Measurements from ENCODE around the gene FAU.

FAU gene

DNA sequence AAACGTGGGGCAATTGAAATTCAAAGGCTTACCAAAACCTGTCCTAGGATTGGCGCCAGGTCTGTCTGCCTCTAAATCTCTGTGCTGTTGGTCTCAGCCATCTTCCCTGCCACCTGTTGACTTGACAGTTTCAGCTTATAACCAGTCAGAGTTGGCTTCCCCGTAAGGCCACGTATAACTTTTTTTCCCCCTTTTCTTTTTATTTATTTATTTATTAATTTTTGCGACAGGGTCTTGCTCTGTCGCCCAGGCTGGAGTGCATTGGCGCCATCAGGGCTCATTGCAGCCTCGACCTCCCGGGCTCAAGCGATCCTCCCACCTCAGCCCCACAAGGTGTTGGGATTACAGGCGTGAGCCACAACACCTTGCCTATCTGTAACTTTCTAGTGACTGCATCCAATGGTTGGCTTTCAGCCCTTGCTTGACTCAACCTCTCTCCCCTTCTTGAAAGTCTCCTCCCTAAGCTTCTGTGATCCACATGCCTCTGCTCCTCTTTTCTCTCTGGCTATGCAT, 13.8 kb upstream of the FAU start:
- no peak for DNase-seq

- peak; percentile 77 to 83 for DNase-seq
Measured at GRCh38 chr11:65134952-65135632, 13.2 kb upstream of the FAU start.

- DNase-seq: peak; percentile 92 to 94
Measured at GRCh38 chr11:65134240-65134951, 12.5 kb upstream of the FAU start, which contains the start of gene SYVN1. Gene SYVN1 (minus strand): TSS chr11:65134519. CDS start chr11:65133601, 918 bp downstream.

DNA sequence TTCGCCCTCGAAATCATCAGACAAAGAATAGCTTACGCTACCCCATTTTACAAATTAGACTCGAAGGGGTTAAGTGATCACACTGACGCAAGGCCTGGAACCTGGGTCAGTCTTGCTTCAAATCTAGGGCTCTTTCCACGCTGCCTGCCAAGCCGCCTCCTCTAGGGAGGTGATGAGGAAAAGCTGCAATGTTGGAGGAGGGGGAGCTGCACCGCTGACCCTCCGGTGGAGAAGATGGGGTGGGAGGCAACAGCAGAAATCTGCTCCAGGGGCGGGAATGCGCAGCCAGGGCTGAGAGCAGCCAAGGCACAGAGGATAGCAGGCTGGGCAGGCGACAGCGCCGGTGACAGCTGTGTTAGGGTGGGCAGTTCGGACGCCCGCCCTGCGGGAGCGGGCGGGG, 11.8 kb upstream of the FAU start:
- peak in 1 of 2 donors; percentile 28 for DNase-seq

DNA sequence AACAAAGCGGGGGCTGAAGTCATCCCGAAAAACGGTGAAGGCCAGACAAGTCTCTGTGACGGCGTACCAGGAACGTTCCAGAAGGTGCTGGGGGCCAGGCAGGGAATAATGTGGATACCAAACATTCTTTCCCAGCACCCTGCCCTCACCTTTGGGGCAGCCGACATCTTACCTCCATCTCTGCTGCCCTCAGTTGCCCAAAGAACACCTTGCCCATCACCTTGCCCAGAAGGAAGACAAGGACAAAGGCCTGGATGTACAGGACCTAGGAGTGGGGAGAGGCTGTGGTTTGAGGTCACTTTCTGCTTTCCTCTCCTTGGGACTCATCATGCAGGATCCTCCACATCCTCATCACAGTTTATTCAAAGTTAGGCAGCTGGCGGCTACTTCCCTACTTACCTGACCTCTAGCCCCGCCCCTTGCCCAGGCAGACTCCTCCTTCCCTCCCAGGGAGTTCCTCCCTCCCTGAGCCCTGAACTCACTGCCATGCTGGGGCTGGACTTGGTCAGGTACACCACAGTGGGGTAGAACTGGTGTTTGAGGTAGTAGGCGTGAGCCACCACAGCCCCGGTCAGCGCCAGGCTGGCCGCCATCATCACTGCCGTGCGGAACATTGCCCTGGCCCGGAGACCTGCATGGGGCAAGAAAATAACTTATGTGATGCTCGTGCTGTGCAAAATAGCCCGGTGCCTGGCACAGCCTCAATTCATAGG, 11.2 kb upstream of the FAU start:
- DNase-seq: peak; percentile 68 to 79

GRCh38 chr11:65132238-65132987, 10.5 kb upstream of the FAU start:
- no peak for DNase-seq

DNA sequence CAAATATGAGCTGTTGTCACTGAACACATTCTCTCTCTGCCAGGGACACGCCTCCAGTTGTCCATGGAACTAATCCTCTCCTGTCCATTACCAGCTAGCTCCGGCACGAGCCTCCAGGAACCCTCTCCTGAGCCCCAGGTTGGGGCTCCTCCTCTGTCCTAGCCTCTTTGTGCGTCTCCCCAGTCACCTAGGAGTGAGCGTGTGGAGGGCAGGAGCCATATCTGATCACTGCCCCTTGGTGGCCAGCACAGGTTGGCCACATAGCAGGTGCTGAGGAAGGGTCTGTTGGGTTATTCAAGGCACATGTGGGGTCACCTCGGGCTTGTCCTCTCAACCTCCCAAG, 9.9 kb upstream of the FAU start:
- no peak for DNase-seq

DNA sequence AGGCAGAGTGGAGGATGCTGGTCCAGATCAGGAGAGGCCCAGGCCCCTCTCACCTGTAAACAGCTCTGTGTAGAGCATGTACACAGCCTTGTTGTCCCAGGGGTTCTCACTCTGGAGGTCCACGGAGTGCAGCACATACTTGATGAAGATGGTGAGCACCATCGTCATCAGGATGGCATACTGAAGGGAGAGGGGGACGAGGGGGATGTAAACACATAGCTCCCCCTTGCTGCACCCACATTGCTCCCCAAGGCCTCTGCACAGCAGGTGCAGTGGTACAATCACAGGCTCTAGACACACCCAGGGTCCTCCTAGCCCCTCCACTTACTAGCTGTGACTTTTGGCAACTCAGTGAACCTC, 9.5 kb upstream of the FAU start:
- DNase-seq: no peak

DNA sequence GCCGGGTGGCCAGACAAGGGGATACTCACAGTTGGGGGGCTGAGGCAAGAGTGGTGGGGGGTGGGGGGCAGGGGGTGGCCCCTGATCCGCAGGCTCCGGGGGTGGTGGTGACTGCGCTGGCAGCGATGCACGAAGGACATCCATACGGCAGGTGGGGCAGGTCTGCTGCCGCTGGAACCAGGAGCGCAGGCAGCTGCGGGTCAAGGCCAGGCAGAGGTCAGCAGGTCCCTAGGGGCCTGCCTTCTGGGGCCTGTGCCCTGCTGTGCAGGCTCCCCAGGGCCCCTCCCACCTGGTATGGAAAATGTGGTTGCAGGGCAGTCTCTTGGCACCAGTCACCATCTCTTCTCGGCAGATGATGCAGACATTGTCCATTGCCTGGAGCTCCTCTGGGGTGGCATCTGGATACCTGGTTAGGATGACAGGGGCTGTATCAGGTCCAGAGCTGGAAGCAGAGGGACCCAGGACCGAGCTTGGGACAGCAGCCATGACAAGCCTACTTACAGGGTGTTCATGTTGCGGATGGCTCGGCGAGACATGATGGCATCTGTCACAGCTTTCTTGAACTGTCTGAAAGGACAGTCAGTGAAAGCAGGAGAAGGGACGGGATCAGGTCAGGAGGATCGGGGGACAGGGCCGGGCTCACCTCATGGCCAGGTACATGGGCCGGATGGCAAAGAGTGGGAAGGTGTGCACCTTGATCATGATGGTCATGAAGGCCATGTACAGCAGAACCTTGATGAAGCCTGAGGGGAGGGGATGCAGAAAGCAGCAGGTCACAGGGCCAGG, 8.9 kb upstream of the FAU start:
- DNase-seq: no peak

DNA sequence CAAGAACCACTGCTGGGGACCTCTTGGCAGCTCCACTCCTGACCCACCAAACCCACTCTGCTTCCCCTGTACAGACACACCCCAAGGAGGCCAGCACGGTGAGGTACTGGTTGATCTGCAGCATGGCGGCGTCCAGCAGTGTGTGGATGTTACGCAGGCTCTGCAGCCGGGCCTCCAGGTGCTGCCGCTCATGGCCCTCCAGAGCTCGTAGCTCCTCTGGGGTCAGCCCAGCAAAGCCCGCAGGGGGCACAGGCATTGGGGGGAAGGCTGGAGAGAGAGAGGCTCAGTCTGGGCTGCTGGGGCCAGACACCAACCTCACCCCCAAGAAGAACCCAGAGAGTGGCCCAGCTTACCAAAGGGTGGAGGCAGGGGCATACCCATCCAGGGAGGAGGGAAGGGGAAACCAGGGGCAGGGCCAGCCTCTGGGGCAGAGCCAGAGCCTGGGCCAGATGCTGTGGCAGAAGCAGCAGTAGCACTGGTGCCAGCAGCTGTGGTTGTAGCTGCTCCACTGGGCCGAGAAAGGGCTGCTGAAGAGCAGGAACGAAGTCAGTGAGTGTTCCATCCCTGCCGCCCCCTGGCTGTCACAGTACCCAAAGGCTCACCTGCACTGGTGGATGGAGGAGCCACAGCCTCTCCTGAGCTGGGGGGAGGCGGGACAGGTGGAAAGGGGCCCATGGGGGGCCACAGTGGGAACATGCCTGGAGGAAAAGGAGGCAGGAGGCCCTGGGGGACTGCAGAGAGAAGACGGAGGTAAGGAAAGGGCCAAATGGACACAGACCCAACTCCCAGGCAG, 7.9 kb upstream of the FAU start:
- no peak for DNase-seq

DNA sequence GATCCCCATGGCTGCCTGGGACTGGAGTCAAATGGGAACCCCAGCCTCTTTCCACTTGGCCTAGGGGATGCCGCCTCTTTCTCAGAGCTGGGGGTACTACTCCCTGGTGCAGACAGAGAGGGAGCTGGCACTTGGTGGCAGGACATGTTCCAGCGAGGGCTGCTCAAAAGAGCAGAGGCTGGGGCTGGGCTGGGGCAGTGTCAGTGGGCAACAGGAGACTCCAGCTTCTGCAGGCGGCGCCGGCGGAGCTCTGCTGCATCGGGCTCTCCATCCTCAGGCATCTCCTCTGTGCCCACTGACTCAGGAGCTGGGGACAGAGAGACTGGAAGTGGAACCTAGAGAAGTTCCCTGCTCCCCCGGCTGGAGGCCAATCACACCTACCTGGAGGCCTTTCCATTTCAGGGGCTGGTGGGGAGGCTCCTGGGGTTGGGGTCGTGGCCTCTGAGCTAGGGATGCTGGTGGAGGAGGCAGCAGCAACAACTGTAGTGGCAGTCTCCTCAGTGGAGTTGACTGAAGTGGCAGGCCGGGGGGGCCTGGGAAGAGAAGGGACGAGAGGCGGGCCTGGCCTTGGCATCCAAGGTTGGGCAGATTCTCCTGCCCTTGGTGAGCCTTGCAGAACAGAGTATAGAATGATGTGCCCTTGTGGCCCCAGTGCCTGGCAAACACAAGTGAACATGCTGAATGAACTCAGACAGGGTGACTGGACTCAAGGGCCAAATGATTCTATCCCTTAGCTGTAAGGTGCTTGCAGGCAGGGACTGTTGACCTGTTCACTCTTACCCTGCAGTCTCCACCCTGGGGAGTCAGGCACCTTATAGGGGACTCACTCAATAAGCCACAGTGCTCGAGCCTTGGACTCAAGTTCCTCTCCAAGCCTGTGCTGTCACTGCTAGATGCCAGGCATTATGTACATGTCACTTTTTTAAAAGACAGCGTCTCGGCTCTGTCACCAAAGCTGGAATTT, 6.5 kb upstream of the FAU start:
- DNase-seq: no peak

- no peak for DNase-seq
Measured at GRCh38 chr11:65127473-65128181, 5.7 kb upstream of the FAU start.

- no peak for DNase-seq
Measured at GRCh38 chr11:65126624-65127274, 4.8 kb upstream of the FAU start.

DNA sequence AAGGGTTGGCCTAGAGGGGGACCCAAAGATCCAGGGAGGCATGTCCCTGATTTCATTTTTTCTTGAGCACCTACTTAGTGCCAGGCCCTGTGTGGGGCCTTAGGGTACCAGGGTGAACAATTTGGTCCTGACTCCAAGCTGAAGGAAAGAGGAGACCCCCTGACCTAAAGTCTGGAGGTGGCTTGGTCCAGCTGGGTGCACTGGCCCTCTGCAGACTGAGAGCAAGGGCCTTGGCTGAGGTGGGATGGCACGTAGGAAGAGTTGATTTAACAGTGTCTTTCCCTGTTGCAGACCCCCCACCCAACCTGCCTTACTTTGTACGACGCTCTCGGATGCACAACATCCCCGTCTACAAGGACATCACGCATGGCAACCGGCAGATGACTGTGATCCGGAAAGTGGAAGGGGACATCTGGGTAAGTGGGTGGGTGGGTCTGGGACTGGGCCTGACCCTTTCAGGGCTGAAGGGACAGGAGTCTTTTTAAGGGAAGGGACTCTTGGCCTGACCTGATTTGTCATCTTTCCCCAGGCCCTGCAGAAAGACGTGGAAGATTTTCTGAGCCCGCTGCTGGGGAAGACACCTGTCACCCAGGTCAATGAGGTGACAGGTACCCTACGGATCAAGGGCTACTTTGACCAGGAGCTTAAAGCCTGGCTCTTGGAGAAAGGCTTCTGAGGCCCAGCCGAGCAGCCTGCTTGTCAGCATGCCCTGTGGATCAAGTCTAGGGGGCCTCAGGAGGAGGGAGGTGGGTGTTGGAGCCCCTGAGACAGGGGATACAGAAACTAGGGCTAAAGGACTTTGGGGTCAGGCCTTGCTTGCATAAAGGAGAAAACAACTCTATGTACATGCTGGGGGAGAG, 3.5 kb upstream of the FAU start:
- no peak for DNase-seq

- DNase-seq: no peak
Measured at GRCh38 chr11:65124480-65125196, 2.7 kb upstream of the FAU start.

DNA sequence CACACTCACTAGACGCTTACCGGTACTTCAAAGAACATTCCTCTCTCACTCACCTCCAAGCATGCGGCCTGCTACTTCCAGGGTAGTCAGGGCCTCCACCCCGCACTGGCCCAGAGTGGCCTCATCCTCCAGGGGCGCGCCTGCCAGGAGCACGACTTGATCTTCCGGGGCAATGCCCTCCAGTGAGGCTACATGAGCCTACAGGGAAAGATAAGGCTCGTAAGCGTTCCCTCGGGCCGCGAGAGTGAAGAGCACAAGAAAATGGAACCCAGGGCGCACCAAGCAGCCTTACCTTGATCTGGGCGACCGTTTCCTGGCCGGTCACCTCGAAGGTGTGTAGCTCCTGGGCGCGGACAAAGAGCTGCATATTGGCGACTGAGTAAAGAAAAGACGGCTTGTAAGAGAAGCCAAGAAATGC, 478 bp downstream of the FAU start:
- DNase-seq: peak in 1 of 2 donors; percentile 42

- no peak for DNase-seq
Measured at GRCh38 chr11:65120831-65121230, 1.1 kb downstream of the FAU start.

Measured in stimulated activated CD4-positive, alpha-beta T cell treated with anti-CD3 and anti-CD28 coated beads, Interleukin-2, amount 100 ng/mL, for 24 hours (primary cell).